IMR-90 (cell line): Measurements from ENCODE around the gene PAM. TPM values are rescaled to one million over a fixed set of nuclear protein-coding genes. Genes with fewer than 3 reads are reported as not detected.

Source experiments
- ATAC-seq: fragments of 200-7000 bp; cut with Tn5 transposase; 2 replicates; pipeline ENCODE4 v1.9.1; 2020; ENCODE audit warnings: low read depth, mild to moderate bottlenecking, moderate library complexity
- BruUV-seq: library from RNA; stranded (reverse); fragments of 400-500 nt; replicated peaks from 2 replicates; lab custom pipeline; 2021; lab: Mats Ljungman, UMichigan
- CTCF ChIA-PET: fragments of 300-600 bp; formaldehyde crosslinking; extraction: SDS; loops from one replicate; lab custom pipeline; 2021; ENCODE audit warnings: antibody characterized with exemption; lab: Yijun Ruan, JAX
- POLR2A ChIA-PET: fragments of 300-600 bp; sonication (Branson Sonifier 250); formaldehyde crosslinking; loops from one replicate; lab custom pipeline; 2022; ENCODE audit warnings: antibody characterized with exemption; ENCODE audit not compliant: unreplicated experiment; lab: Charles Lee
- DNase-seq: peaks from one replicate; pipeline ENCODE4 v3.0.0; 2013
- H2AFZ ChIP-seq: replicated peaks from 2 replicates; pipeline ENCODE3; 2013; ENCODE audit warnings: low read length, mild to moderate bottlenecking; ENCODE audit not compliant: poor library complexity
- H2AK5ac ChIP-seq: 2 replicates; pipeline ENCODE4 v1.6.1; 2013; ENCODE audit warnings: low read depth, low read length, inconsistent platforms
- H2AK9ac ChIP-seq: replicated peaks from 2 replicates; pipeline ENCODE3; 2013; ENCODE audit warnings: mild to moderate bottlenecking, low read depth, low read length, moderate library complexity; ENCODE audit not compliant: poor library complexity
- H2BK120ac ChIP-seq: 2 replicates; pipeline ENCODE4 v1.6.1; 2013; ENCODE audit warnings: low read depth, low read length, inconsistent platforms
- H2BK15ac ChIP-seq: 3 replicates; pipeline ENCODE4 v1.6.1; 2013; ENCODE audit warnings: low read depth, low read length, inconsistent platforms
- H2BK20ac ChIP-seq: 2 replicates; pipeline ENCODE4 v1.6.1; 2013; ENCODE audit warnings: low read depth, mild to moderate bottlenecking, inconsistent platforms, low read length, moderate library complexity
- H2BK5ac ChIP-seq: 2 replicates; pipeline ENCODE4 v1.6.1; 2013; ENCODE audit warnings: mild to moderate bottlenecking, low read depth, low read length, inconsistent platforms; ENCODE audit not compliant: poor library complexity, severe bottlenecking
- H3K14ac ChIP-seq: replicated peaks from 2 replicates; pipeline ENCODE4 v1.6.1; 2013; ENCODE audit warnings: low read depth, low read length, inconsistent platforms
- H3K18ac ChIP-seq: 2 replicates; pipeline ENCODE4 v1.6.1; 2013; ENCODE audit warnings: low read depth, low read length, control low read depth
- H3K23ac ChIP-seq: 2 replicates; pipeline ENCODE4 v1.6.1; 2013; ENCODE audit warnings: low read depth, low read length, inconsistent platforms
- H3K27ac ChIP-seq: 2 replicates; pipeline ENCODE4 v1.5.1; 2013; ENCODE audit warnings: mild to moderate bottlenecking, control low read depth, low read length; ENCODE audit not compliant: insufficient read depth
- H3K27me3 ChIP-seq: 2 replicates; pipeline ENCODE4 v1.6.1; 2013; ENCODE audit warnings: low read length; ENCODE audit not compliant: control insufficient read depth, insufficient read depth
- H3K36me3 ChIP-seq: 2 replicates; pipeline ENCODE4 v1.6.1; 2013; ENCODE audit warnings: low read length, mixed read lengths; ENCODE audit not compliant: control insufficient read depth, insufficient read depth
- H3K4ac ChIP-seq: 2 replicates; pipeline ENCODE4 v1.6.1; 2013; ENCODE audit warnings: low read depth, low read length, inconsistent platforms
- H3K4me1 ChIP-seq: 2 replicates; pipeline ENCODE4 v1.6.1; 2013; ENCODE audit warnings: low read length, mixed read lengths; ENCODE audit not compliant: control insufficient read depth, insufficient read depth
- H3K4me2 ChIP-seq: 2 replicates; pipeline ENCODE4 v1.6.1; 2013; ENCODE audit warnings: low read depth, mild to moderate bottlenecking, control low read depth, low read length, moderate library complexity
- H3K4me3 ChIP-seq: 2 replicates; pipeline ENCODE4 v1.5.1; 2013; ENCODE audit warnings: low read depth, mild to moderate bottlenecking, control low read depth, low read length, moderate library complexity; ENCODE audit not compliant: insufficient read depth
- H3K56ac ChIP-seq: 2 replicates; pipeline ENCODE4 v1.6.1; 2013; ENCODE audit warnings: low read length, inconsistent platforms; ENCODE audit not compliant: insufficient read depth; ENCODE audit errors: extremely low read depth
- H3K79me1 ChIP-seq, 2 experiments: 2 replicates each; pipeline ENCODE4 v1.6.1; 2013; ENCODE audit warnings: low read length in 2 of 2, inconsistent platforms in 1 of 2, low read depth in 1 of 2
- H3K9ac ChIP-seq: 2 replicates; pipeline ENCODE4 v1.6.1; 2013; ENCODE audit warnings: low read depth, low read length, control low read depth
- H3K9me1 ChIP-seq: 2 replicates; pipeline ENCODE4 v1.6.1; 2013; ENCODE audit warnings: low read length, inconsistent platforms; ENCODE audit not compliant: insufficient read depth
- H3K9me3 ChIP-seq: 2 replicates; pipeline ENCODE4 v1.6.1; 2013; ENCODE audit warnings: low read length; ENCODE audit not compliant: control insufficient read depth, insufficient read depth
- H4K20me1 ChIP-seq: 2 replicates; pipeline ENCODE4 v1.6.1; 2013; ENCODE audit warnings: low read length, inconsistent platforms; ENCODE audit not compliant: insufficient read depth
- H4K5ac ChIP-seq: 2 replicates; pipeline ENCODE4 v1.6.1; 2013; ENCODE audit warnings: mild to moderate bottlenecking, low read depth, low read length, control low read depth
- H4K8ac ChIP-seq, 2 experiments: 2 replicates each; pipeline ENCODE4 v1.6.1; 2013; ENCODE audit warnings: low read depth in 2 of 2, low read length in 2 of 2, control low read depth in 1 of 2, inconsistent platforms in 1 of 2
- H4K91ac ChIP-seq: 2 replicates; pipeline ENCODE4 v1.6.1; 2013; ENCODE audit warnings: low read depth, low read length, inconsistent platforms; ENCODE audit not compliant: insufficient read depth
- BHLHE40 ChIP-seq: fragments of 150-350 bp; IDR thresholded peaks from 2 replicates; pipeline ENCODE4 v1.6.1; 2016; ENCODE audit warnings: mild to moderate bottlenecking, low read depth, low read length
- CEBPB ChIP-seq: IDR thresholded peaks from 2 replicates; pipeline ENCODE4 v1.6.1; 2012; ENCODE audit warnings: low read depth, low read length, improper control_type of control experiment
- CHD1 ChIP-seq: IDR thresholded peaks from 2 replicates; pipeline ENCODE4 v1.6.1; 2012; ENCODE audit warnings: low read depth, low read length, improper control_type of control experiment
- FOS ChIP-seq: fragments of 150-350 bp; IDR thresholded peaks from 2 replicates; pipeline ENCODE4 v1.6.1; 2016; ENCODE audit warnings: low read depth, low read length
- MAZ ChIP-seq: IDR thresholded peaks from 2 replicates; pipeline ENCODE4 v1.6.1; 2012; ENCODE audit warnings: low read depth, mild to moderate bottlenecking, low read length, improper control_type of control experiment, moderate library complexity, borderline replicate concordance
- MXI1 ChIP-seq: IDR thresholded peaks from 2 replicates; pipeline ENCODE4 v1.6.1; 2012; ENCODE audit warnings: low read depth, mild to moderate bottlenecking, low read length, moderate library complexity, borderline replicate concordance
- POLR2A ChIP-seq: IDR thresholded peaks from 2 replicates; pipeline ENCODE4 v1.6.1; 2012; ENCODE audit warnings: mild to moderate bottlenecking, low read depth, low read length
- RAD21 ChIP-seq: IDR thresholded peaks from 2 replicates; pipeline ENCODE4 v1.6.1; 2012; ENCODE audit warnings: low read length, improper control_type of control experiment
- RCOR1 ChIP-seq: IDR thresholded peaks from 2 replicates; pipeline ENCODE4 v1.6.1; 2012; ENCODE audit warnings: mild to moderate bottlenecking, low read length, improper control_type of control experiment; ENCODE audit not compliant: insufficient replicate concordance
- RFX5 ChIP-seq: IDR thresholded peaks from 2 replicates; pipeline ENCODE4 v1.8.0; 2012; ENCODE audit warnings: low read depth, mild to moderate bottlenecking, low read length, moderate library complexity
- SMC3 ChIP-seq: fragments of 150-350 bp; IDR thresholded peaks from 2 replicates; pipeline ENCODE4 v1.6.1; 2016; ENCODE audit warnings: low read depth, mild to moderate bottlenecking, antibody characterized with exemption, low read length, moderate library complexity
- WGBS, 2 experiments: methylation state at CpG; one replicate each; pipeline versions ENCODE4 v1.1.5 to v1.1.7; 2013; ENCODE audit warnings: missing lambda C conversion rate in 2 of 2; ENCODE audit not compliant: insufficient read length in 1 of 2; ENCODE audit errors: extremely low coverage in 2 of 2; 5-methylcytosine and 5-hydroxymethylcytosine counted together
- dilution Hi-C: fragments of 300-500 bp; cut with HindIII; formaldehyde crosslinking; loops from one replicate; pipeline ENCODE4 v1.14.3; 2018; ENCODE audit warnings: low sequenced_read_pairs; ENCODE audit not compliant: unreplicated experiment
- in situ Hi-C: fragments of 300-500 bp; cut with MboI; formaldehyde crosslinking; loops from 3 replicates; pipeline ENCODE4 v1.14.3; 2019; ENCODE audit warnings: low sequenced_read_pairs, inconsistent platforms, mixed read lengths
- intact Hi-C: fragments of 100-400 bp; cut with micrococcal nuclease; formaldehyde crosslinking; loops from 2 replicates; pipeline ENCODE4 v1.10.0; 2022
- polyA plus RNA-seq, 3 experiments: library from polyadenylated mRNA; depleted of rRNA; stranded (reverse); fragments of >200 nt; gene quantifications; 2 replicates each; pipeline ENCODE4 v1.2.3, GENCODE V29; 2012; ENCODE audit warnings: low replicate concordance in 1 of 3
- total RNA-seq: library from RNA; depleted of rRNA; stranded (reverse); fragments of >200 nt; gene quantifications from 2 replicates; pipeline ENCODE4 v1.2.3, GENCODE V29; 2012
- TF ChIP-seq, protein P1 (sequence below): fragments of 150-350 bp; IDR thresholded peaks from 2 replicates; pipeline ENCODE4 v1.6.1; 2017; ENCODE audit warnings: mild to moderate bottlenecking, antibody characterized with exemption, low read length, low read depth
- TF ChIP-seq, protein P2 (sequence below): conservative IDR thresholded peaks from 2 replicates; pipeline ENCODE4 v1.5.1; 2012; ENCODE audit warnings: mild to moderate bottlenecking, low read depth, low read length, improper control_type of control experiment

PAM gene
- total and polyA plus RNA-seq, 2 of the 4 experiments (the other 2 are of a cell fraction): 115 to 179 TPM

DNA sequence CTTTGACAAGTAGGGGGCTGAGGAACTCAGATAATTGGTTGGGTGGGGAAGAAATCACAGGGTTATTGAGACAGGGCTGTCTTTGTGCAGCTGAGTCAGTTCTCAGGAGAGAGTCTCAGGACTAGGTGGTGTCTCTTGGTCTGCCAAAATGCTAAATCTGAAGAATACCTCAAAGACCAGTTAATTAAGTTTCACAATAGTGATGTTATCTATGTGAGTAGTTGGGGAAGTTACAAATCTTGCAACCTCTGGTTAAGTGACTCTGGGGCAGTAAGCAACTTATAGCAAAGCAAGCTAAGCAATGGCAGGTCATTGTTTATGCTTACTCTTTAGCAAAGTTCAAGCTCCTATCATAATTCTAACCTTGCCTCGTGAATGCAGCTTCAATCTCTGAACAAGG, 311.2 kb downstream of the PAM start:
- H3K23ac ChIP-seq: no peak overlapping the region
- CTCF ChIA-PET: interaction anchor here (0.6 kb wide), 1 partner anchor 145 kb away, joined by 5 read pairs; no protein-coding TSS in a partner anchor
- no peak overlapping the region for H2BK20ac ChIP-seq
- no peak overlapping the region for H3K4ac ChIP-seq
- no peak for TF ChIP-seq MXI1
- TF ChIP-seq SMC3: no peak
- TF ChIP-seq RCOR1: no peak
- no peak for TF ChIP-seq CEBPB
- TF ChIP-seq, protein P1, sequence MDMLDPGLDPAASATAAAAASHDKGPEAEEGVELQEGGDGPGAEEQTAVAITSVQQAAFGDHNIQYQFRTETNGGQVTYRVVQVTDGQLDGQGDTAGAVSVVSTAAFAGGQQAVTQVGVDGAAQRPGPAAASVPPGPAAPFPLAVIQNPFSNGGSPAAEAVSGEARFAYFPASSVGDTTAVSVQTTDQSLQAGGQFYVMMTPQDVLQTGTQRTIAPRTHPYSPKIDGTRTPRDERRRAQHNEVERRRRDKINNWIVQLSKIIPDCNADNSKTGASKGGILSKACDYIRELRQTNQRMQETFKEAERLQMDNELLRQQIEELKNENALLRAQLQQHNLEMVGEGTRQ: no peak
- TF ChIP-seq FOS: no peak
- TF ChIP-seq MAZ: no peak
- TF ChIP-seq, protein P2, sequence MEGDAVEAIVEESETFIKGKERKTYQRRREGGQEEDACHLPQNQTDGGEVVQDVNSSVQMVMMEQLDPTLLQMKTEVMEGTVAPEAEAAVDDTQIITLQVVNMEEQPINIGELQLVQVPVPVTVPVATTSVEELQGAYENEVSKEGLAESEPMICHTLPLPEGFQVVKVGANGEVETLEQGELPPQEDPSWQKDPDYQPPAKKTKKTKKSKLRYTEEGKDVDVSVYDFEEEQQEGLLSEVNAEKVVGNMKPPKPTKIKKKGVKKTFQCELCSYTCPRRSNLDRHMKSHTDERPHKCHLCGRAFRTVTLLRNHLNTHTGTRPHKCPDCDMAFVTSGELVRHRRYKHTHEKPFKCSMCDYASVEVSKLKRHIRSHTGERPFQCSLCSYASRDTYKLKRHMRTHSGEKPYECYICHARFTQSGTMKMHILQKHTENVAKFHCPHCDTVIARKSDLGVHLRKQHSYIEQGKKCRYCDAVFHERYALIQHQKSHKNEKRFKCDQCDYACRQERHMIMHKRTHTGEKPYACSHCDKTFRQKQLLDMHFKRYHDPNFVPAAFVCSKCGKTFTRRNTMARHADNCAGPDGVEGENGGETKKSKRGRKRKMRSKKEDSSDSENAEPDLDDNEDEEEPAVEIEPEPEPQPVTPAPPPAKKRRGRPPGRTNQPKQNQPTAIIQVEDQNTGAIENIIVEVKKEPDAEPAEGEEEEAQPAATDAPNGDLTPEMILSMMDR: no peak
- TF ChIP-seq POLR2A: no peak
- TF ChIP-seq BHLHE40: no peak
- TF ChIP-seq RAD21: no peak
- TF ChIP-seq CHD1: no peak
- TF ChIP-seq RFX5: no peak
- no peak overlapping the region for H4K5ac ChIP-seq
- H3K79me1 ChIP-seq: no peaks in the 10 kb centered on the region
- no TSS peak for BruUV-seq
- H2AK9ac ChIP-seq: no peak overlapping the region
- intact Hi-C loops: no loop called here
- H3K56ac ChIP-seq: no peak overlapping the region
- no peaks in the 10 kb centered on the region for H3K36me3 ChIP-seq
- no peak overlapping the region for H2BK120ac ChIP-seq
- no peak overlapping the region for H3K14ac ChIP-seq
- DNase-seq: no peak
- no peak overlapping the region for H2BK5ac ChIP-seq
- no peak overlapping the region for H3K9ac ChIP-seq
- H3K9me3 ChIP-seq: no peaks in the 10 kb centered on the region
- no peak overlapping the region for H4K91ac ChIP-seq
- POLR2A ChIA-PET: no interaction called here
- no peak overlapping the region for H3K18ac ChIP-seq
- dilution Hi-C loops: no loop called here
- H4K20me1 ChIP-seq: no peaks in the 10 kb centered on the region
- no peak overlapping the region for H2BK15ac ChIP-seq
- H3K4me2 ChIP-seq: no peak overlapping the region
- ATAC-seq: no peak
- H2AK5ac ChIP-seq: no peak overlapping the region
- WGBS, 2 experiments: no CpG with 5 or more reads among the region's 1 CpG
- H3K27ac ChIP-seq: no peak overlapping the region
- no peak overlapping the region for H4K8ac ChIP-seq
- H3K4me3 ChIP-seq: no peak overlapping the region
- H3K9me1 ChIP-seq: no peaks in the 10 kb centered on the region
- in situ Hi-C loops: no loop called here
- no peaks in the 10 kb centered on the region for H3K4me1 ChIP-seq
- H2AFZ ChIP-seq: no peak overlapping the region
- no peaks in the 10 kb centered on the region for H3K27me3 ChIP-seq
